ENCODE data around the gene FIGNL2.

DNA sequence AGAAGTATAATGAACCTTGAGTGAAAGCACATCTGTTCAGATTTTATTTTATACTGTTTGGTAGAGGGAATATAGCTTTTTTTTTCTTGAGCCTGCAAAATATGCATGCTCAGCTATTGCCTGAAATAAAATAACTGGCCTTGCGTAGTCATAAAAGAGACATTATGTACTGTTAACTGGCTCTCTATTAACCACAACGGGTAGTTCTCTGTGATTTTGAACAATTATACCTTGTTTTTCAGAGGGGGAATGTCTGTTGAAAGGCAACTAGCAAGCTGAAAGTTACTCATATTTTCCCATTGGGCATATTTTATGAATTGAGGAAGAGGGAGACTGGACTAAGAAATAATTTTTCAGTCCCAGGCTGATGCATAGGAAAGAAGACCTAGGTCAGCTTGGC lies 62.6 kb downstream of the FIGNL2 start:
- no peak for TF ChIP-seq POLR2A (IDR thresholded peaks at IDR 0.05; ENCODE audit: low read length)
- TF ChIP-seq GATA1 (IDR thresholded peaks at IDR 0.05; ENCODE audit: low read depth, low read length) = no peak

Measured in erythroblast (primary cell).